ENCODE results near the gene NOC2L. TPM values are rescaled to one million over a fixed set of nuclear protein-coding genes. Genes with fewer than 3 reads are reported as not detected.
"Not testable (repeated sequence)": the region's sequence is repeated elsewhere in the genome, so short reads cannot be mapped to it uniquely, and the experiment has no call there.

Gene NOC2L
- polyA plus RNA-seq, 1 donor (not counting 4 experiments of a cell fraction or from before 2014, with no cell fraction given), result 51.8 TPM

DNA sequence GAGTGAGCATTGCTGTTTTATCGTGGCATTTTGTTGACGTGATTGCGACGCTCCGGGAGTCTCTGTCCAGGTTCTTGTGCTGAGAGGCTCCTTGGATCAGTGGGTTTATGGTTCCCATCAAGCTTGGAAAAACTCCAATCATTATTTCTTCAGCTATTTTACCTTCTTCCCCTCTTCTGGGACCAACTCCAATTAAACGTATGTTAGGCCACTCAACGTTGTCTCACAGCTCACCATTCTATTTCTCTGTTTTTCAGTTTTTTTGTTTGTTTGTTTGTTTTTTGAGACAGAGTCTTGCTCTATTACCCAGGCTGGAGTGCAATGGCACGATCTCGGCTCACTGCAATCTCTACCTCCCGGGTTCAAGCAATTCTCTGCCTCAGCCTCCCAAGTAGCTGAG lies 32.8 kb upstream of the NOC2L start:
- Histone ChIP-seq H3K4me1 (ENCODE audit: control insufficient read depth, extremely low read depth, insufficient read depth, low read length) (no peaks in the 10 kb centered on the region), H2AFZ (ENCODE audit: control insufficient read depth, low read length) (no peak overlapping the region), H3K27me3 (ENCODE audit: control insufficient read depth, extremely low read depth, insufficient read depth, low read length) (peaks cover 5% of the 10 kb centered on the region), H3K9me1 (ENCODE audit: control insufficient read depth, extremely low read depth, insufficient read depth, low read length) (no peaks in the 10 kb centered on the region), H3K4me2 (ENCODE audit: control insufficient read depth, extremely low read depth, insufficient read depth, low read depth, low read length) (no peak overlapping the region), H3K36me3 (ENCODE audit: control insufficient read depth in 2 of 2, extremely low read depth in 1 of 2, insufficient read depth in 2 of 2, low read length in 2 of 2) (no peaks in the 10 kb centered on the region), H3K4me3 (ENCODE audit: control insufficient read depth in 2 of 3, extremely low read depth in 1 of 3, insufficient read depth in 2 of 3, low read depth in 1 of 3, low read length in 3 of 3) (no peak overlapping the region), H3K79me2 (ENCODE audit: control insufficient read depth, insufficient read depth, low read length) (no peaks in the 10 kb centered on the region), H3K27ac (ENCODE audit: control insufficient read depth, insufficient read depth, low read length) (no peak overlapping the region), H3K9ac (ENCODE audit: control insufficient read depth, extremely low read depth, insufficient read depth, low read length) (no peak overlapping the region), H4K20me1 (ENCODE audit: control insufficient read depth, extremely low read depth, insufficient read depth, low read length) (no peaks in the 10 kb centered on the region), H3K9me3 (ENCODE audit: control insufficient read depth, low read depth, low read length) (no peaks in the 10 kb centered on the region)
- DNase-seq (ENCODE audit: low read depth, low spot score), result no peak
- dilution Hi-C loops (cut with MboI; ENCODE audit: extremely low pct_ligation_motif_present, low sequenced_read_pairs), result no loop called here
- TF ChIP-seq EZH2 (IDR thresholded peaks at IDR 0.05; ENCODE audit: low read length), result no peak
- TF ChIP-seq, protein P1, sequence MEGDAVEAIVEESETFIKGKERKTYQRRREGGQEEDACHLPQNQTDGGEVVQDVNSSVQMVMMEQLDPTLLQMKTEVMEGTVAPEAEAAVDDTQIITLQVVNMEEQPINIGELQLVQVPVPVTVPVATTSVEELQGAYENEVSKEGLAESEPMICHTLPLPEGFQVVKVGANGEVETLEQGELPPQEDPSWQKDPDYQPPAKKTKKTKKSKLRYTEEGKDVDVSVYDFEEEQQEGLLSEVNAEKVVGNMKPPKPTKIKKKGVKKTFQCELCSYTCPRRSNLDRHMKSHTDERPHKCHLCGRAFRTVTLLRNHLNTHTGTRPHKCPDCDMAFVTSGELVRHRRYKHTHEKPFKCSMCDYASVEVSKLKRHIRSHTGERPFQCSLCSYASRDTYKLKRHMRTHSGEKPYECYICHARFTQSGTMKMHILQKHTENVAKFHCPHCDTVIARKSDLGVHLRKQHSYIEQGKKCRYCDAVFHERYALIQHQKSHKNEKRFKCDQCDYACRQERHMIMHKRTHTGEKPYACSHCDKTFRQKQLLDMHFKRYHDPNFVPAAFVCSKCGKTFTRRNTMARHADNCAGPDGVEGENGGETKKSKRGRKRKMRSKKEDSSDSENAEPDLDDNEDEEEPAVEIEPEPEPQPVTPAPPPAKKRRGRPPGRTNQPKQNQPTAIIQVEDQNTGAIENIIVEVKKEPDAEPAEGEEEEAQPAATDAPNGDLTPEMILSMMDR (optimal IDR thresholded peaks at IDR 0.05 in 1 of 3, IDR thresholded peaks at IDR 0.05 in 1 of 3, conservative IDR thresholded peaks at IDR 0.05 in 1 of 3; ENCODE audit: extremely low read depth in 1 of 3, insufficient read depth in 2 of 3, low read length in 3 of 3), result no peak
- FAIRE-seq, result no peak

DNA sequence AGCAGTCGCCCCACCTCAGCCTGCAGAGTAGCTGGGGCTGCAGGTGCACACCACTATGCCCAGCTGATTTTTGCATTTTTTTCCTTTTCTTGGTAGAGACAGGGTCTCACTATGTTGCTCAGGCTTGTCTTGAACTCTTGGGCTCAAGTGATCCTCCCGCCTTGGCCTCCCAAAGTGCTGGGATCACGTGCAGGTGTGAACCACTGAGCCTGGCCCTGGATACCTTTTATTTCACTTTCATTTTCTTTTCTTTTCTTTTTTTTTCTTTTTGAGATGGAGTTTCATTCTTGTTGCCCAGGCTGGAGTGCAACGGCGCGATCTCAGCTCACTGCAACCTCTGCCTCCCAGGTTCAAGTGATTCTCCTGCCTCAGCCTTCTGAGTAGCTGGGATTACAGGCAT lies 32.2 kb upstream of the NOC2L start:
- H3K79me2 ChIP-seq (ENCODE audit: control insufficient read depth, insufficient read depth, low read length); H3K9me3 ChIP-seq (ENCODE audit: control insufficient read depth, low read depth, low read length); H3K4me1 ChIP-seq (ENCODE audit: control insufficient read depth, extremely low read depth, insufficient read depth, low read length); FAIRE-seq; dilution Hi-C loops (cut with MboI; ENCODE audit: extremely low pct_ligation_motif_present, low sequenced_read_pairs); DNase-seq (ENCODE audit: low read depth, low spot score); H3K4me3 ChIP-seq (ENCODE audit: control insufficient read depth in 2 of 3, extremely low read depth in 1 of 3, insufficient read depth in 2 of 3, low read depth in 1 of 3, low read length in 3 of 3); H3K4me2 ChIP-seq (ENCODE audit: control insufficient read depth, extremely low read depth, insufficient read depth, low read depth, low read length); H3K9me1 ChIP-seq (ENCODE audit: control insufficient read depth, extremely low read depth, insufficient read depth, low read length); H4K20me1 ChIP-seq (ENCODE audit: control insufficient read depth, extremely low read depth, insufficient read depth, low read length); H2AFZ ChIP-seq (ENCODE audit: control insufficient read depth, low read length); H3K36me3 ChIP-seq (ENCODE audit: control insufficient read depth in 2 of 2, extremely low read depth in 1 of 2, insufficient read depth in 2 of 2, low read length in 2 of 2); H3K27ac ChIP-seq (ENCODE audit: control insufficient read depth, insufficient read depth, low read length); H3K27me3 ChIP-seq (ENCODE audit: control insufficient read depth, extremely low read depth, insufficient read depth, low read length); H3K9ac ChIP-seq (ENCODE audit: control insufficient read depth, extremely low read depth, insufficient read depth, low read length): not testable (repeated sequence)

DNA sequence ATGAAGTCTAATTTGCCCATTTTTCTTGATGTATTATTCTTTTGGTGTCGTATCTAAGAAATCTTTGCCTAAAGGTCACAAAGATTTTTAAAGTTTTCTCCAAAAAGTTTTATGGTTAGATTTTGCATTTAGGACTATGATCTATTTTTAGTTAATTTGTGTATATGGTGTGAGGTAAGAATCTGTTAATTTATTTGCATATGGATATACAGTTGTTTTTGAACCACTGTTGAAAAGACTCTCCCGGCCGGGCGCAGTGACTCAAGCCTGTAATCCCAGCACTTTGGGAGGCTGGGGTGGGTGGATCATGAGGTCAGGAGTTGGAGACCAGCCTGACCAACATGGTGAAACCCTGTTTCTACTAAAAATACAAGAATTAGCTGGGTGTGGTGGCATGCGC lies 29.0 kb upstream of the NOC2L start:
- DNase-seq (ENCODE audit: low read depth, low spot score); FAIRE-seq; H3K4me3 ChIP-seq (ENCODE audit: control insufficient read depth in 2 of 3, extremely low read depth in 1 of 3, insufficient read depth in 2 of 3, low read depth in 1 of 3, low read length in 3 of 3); H2AFZ ChIP-seq (ENCODE audit: control insufficient read depth, low read length); dilution Hi-C loops (cut with MboI; ENCODE audit: extremely low pct_ligation_motif_present, low sequenced_read_pairs); H3K9me1 ChIP-seq (ENCODE audit: control insufficient read depth, extremely low read depth, insufficient read depth, low read length); H4K20me1 ChIP-seq (ENCODE audit: control insufficient read depth, extremely low read depth, insufficient read depth, low read length); H3K27ac ChIP-seq (ENCODE audit: control insufficient read depth, insufficient read depth, low read length); H3K4me2 ChIP-seq (ENCODE audit: control insufficient read depth, extremely low read depth, insufficient read depth, low read depth, low read length); H3K9ac ChIP-seq (ENCODE audit: control insufficient read depth, extremely low read depth, insufficient read depth, low read length); H3K9me3 ChIP-seq (ENCODE audit: control insufficient read depth, low read depth, low read length); H3K4me1 ChIP-seq (ENCODE audit: control insufficient read depth, extremely low read depth, insufficient read depth, low read length); H3K36me3 ChIP-seq (ENCODE audit: control insufficient read depth in 2 of 2, extremely low read depth in 1 of 2, insufficient read depth in 2 of 2, low read length in 2 of 2); H3K79me2 ChIP-seq (ENCODE audit: control insufficient read depth, insufficient read depth, low read length): not testable (repeated sequence)
- peaks cover 17% of the 10 kb centered on the region for H3K27me3 ChIP-seq (ENCODE audit: control insufficient read depth, extremely low read depth, insufficient read depth, low read length)

Measured in keratinocyte (primary cell).